GM23248 (cell line): ENCODE results near the gene NOL4L. TPM values are rescaled to one million over a fixed set of nuclear protein-coding genes. Genes with fewer than 3 reads are reported as not detected.

Source experiments
- DNase-seq: peaks from one replicate; pipeline ENCODE4 v3.0.0-alpha.2; 2015
- H2AFZ ChIP-seq: fragments of 200-600 bp; sonication (generic); 2 replicates; pipeline ENCODE4 v1.6.1; 2016; ENCODE audit warnings: antibody characterized with exemption
- H3F3A ChIP-seq: fragments of 200-600 bp; sonication (generic); 2 replicates; pipeline ENCODE4 v1.6.1; 2016; ENCODE audit warnings: mild to moderate bottlenecking, antibody characterized with exemption, mixed run types; ENCODE audit not compliant: insufficient read depth
- H3K27ac ChIP-seq: fragments of 200-600 bp; sonication (generic); 2 replicates; pipeline ENCODE4 v1.5.1; 2016; ENCODE audit warnings: mild to moderate bottlenecking
- H3K27me3 ChIP-seq: fragments of 200-600 bp; sonication (generic); replicated peaks from 2 replicates; pipeline ENCODE4 v1.6.1; 2016; ENCODE audit warnings: mild to moderate bottlenecking; ENCODE audit not compliant: insufficient read depth
- H3K36me3 ChIP-seq: fragments of 200-600 bp; sonication (generic); 2 replicates; pipeline ENCODE4 v1.6.1; 2016; ENCODE audit warnings: low read depth, mild to moderate bottlenecking
- H3K4me1 ChIP-seq: fragments of 200-600 bp; sonication (generic); 2 replicates; pipeline ENCODE4 v1.6.1; 2016; ENCODE audit warnings: mild to moderate bottlenecking; ENCODE audit not compliant: insufficient read depth
- H3K4me2 ChIP-seq: fragments of 200-600 bp; sonication (generic); one replicate; pipeline ENCODE4 v1.6.1; 2016; ENCODE audit warnings: mild to moderate bottlenecking; ENCODE audit not compliant: unreplicated experiment
- H3K4me3 ChIP-seq: fragments of 200-600 bp; sonication (generic); 2 replicates; pipeline ENCODE4 v1.5.1; 2016; ENCODE audit warnings: mild to moderate bottlenecking
- H3K79me2 ChIP-seq: fragments of 200-600 bp; sonication (generic); 2 replicates; pipeline ENCODE4 v1.6.1; 2016; ENCODE audit warnings: mild to moderate bottlenecking; ENCODE audit not compliant: insufficient read depth
- H3K9ac ChIP-seq: fragments of 200-600 bp; sonication (generic); 2 replicates; pipeline ENCODE4 v1.6.1; 2016; ENCODE audit warnings: mild to moderate bottlenecking
- H3K9me2 ChIP-seq: fragments of 200-600 bp; sonication (generic); 2 replicates; pipeline ENCODE4 v1.6.1; 2016; ENCODE audit warnings: mixed run types, mild to moderate bottlenecking, moderate library complexity; ENCODE audit not compliant: insufficient read depth
- H3K9me3 ChIP-seq: fragments of 200-600 bp; sonication (generic); one replicate; pipeline ENCODE4 v1.6.1; 2017; ENCODE audit warnings: low read depth
- H4K20me1 ChIP-seq: fragments of 200-600 bp; sonication (generic); 2 replicates; pipeline ENCODE4 v1.6.0; 2016; ENCODE audit not compliant: insufficient read depth
- EZH2 ChIP-seq: fragments of 200-600 bp; sonication (generic); IDR thresholded peaks from 2 replicates; pipeline ENCODE4 v1.6.1; 2018; ENCODE audit warnings: antibody characterized with exemption, mild to moderate bottlenecking; ENCODE audit not compliant: insufficient read depth, poor library complexity, severe bottlenecking
- EZH2phosphoT487 ChIP-seq: fragments of 200-600 bp; sonication (generic); IDR thresholded peaks from 2 replicates; pipeline ENCODE4 v1.6.1; 2018; ENCODE audit warnings: antibody characterized with exemption, moderate library complexity, mild to moderate bottlenecking, low read depth; ENCODE audit not compliant: insufficient read depth
- WGBS, 2 experiments: methylation state at CpG; one replicate each; pipeline ENCODE4 v1.1.6; 2015 to 2017; ENCODE audit warnings: low lambda C conversion rate in 2 of 2, low coverage in 1 of 2; ENCODE audit errors: missing lambda C conversion rate in 2 of 2; 5-methylcytosine and 5-hydroxymethylcytosine counted together
- in situ Hi-C: fragments of 300-500 bp; cut with MboI; formaldehyde crosslinking; loops from 2 replicates; pipeline ENCODE4 v1.15.0; 2020
- polyA plus RNA-seq: library from polyadenylated mRNA; unstranded; fragments of >200 nt; fragmentation: Nextera tagmentation; extraction: Ambion mirVana; gene quantifications from 2 replicates; pipeline ENCODE4 v1.2.1, GENCODE V29; 2016
- total RNA-seq: library from RNA; depleted of rRNA; stranded (reverse); fragments of >200 nt; shearing (Covaris generic); gene quantifications from 2 replicates; pipeline ENCODE4 v1.2.3, GENCODE V29; 2014

NOL4L gene
- total and polyA plus RNA-seq, 2 experiments from 2014 or later = 5.2 to 7.9 TPM

DNA sequence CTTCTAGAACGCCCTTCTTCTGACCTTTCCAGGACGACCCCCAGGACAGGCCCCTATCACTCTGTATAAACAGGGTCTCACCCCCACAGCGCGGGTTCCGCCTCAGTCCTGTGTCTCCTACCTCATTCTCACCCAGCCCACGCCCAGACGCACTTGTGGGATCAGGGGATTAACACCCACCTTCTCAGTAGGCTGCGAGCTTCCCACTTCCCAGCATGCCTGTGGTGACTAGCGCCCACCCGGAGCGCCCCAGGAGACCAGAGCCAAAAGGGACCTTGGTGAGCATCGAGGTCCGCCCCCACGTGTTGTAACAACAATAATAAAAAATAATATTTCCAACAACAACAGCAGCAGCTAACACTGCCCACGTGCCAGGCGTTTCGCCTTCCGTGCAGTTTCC is 40.9 kb upstream of the NOL4L start:
- Histone ChIP-seq H3K4me1 (peaks cover 5% of the 10 kb centered on the region; the same call in 1 of the 2 replicates), H3K27me3 (peaks cover 7% of the 10 kb centered on the region; the same call in 1 of the 2 replicates), H2AFZ (no peak overlapping the region), H3K9me3 (no peaks in the 10 kb centered on the region), H3K36me3 (no peaks in the 10 kb centered on the region), H3F3A (no peaks in the 10 kb centered on the region), H3K9ac (no peak overlapping the region), H3K4me3 (no peak overlapping the region), H3K79me2 (no peaks in the 10 kb centered on the region), H3K4me2 (no peak overlapping the region), H3K9me2 (no peaks in the 10 kb centered on the region), H3K27ac (no peak overlapping the region), H4K20me1 (no peaks in the 10 kb centered on the region)
- in situ Hi-C loops = no loop called here
- 85% methylated on average over 18 of the region's 18 CpGs for WGBS, 2 experiments
- TF ChIP-seq EZH2phosphoT487 = no peak
- no peak for TF ChIP-seq EZH2
- DNase-seq = no peak

DNA sequence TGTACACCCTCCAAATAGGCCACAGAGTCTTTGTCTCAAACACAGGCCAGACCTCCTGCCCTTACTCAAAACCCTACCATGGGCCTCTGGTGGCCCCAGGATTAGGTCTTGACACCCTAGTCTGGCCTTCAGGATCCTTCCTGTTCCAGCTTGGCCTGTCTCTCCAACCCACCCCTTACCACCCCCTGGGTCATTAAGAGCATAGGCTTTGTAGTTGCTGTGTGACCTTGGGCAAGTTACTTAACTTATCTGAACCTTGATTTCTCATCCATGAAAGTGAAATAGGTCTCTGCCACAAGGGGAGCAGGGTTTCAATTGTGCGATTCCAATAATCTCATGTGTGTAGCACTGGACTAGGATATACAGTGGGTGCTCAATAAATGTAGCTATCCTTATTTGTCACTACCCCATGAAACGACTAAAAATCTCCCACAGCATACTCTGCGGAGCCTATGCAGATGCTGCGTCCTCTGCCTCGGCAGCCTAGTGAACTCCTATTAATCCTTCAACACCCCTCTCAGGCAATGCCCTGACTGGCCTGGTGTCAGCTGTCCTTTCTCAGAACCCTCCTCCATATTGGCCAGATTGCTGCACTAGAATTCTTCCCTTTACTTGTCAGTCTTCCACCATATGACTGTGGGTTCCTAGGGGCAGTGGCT is 39.7 kb upstream of the NOL4L start:
- H3K9ac ChIP-seq = no peak overlapping the region
- TF ChIP-seq EZH2phosphoT487 (no peak), EZH2 (no peak)
- H2AFZ ChIP-seq = no peak overlapping the region
- H3K79me2 ChIP-seq = no peaks in the 10 kb centered on the region
- peaks cover 5% of the 10 kb centered on the region; the same call in 1 of the 2 replicates for H3K4me1 ChIP-seq
- H4K20me1 ChIP-seq = no peaks in the 10 kb centered on the region
- no peak overlapping the region for H3K4me2 ChIP-seq
- peaks cover 10% of the 10 kb centered on the region; the same call in 1 of the 2 replicates for H3K27me3 ChIP-seq
- no peaks in the 10 kb centered on the region for H3K9me3 ChIP-seq
- in situ Hi-C loops = no loop called here
- H3K9me2 ChIP-seq = no peaks in the 10 kb centered on the region
- H3K4me3 ChIP-seq = no peak overlapping the region
- H3F3A ChIP-seq = no peaks in the 10 kb centered on the region
- 78 to 88% methylated on average over 5 of the region's 5 CpGs for WGBS, 2 experiments
- no peaks in the 10 kb centered on the region for H3K36me3 ChIP-seq
- H3K27ac ChIP-seq = no peak overlapping the region
- no peak for DNase-seq

DNA sequence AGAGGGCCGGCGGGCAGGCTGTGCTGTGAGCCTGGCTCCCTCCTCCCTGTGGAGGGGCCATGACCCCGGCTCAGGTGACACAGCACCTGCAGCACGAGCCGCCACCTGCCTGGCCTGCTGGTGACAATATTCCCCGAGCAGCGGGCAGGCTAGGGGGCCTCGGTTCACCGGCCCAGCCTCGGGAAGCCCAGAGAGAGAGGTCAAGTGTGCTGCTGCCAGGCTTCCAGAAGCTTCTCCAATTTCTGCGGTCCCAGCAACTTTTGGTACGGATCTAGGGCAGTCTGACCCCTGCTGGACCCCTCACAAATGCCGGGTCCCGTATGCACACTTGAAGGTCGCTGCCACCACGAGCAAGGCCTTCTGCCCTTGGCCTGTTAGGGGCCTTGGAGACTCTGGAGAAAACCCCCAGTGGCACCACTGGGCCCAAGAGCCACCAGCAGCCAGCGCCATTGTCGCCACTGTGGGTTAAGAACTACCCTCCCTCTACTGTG is 38.6 kb upstream of the NOL4L start:
- Histone ChIP-seq H3F3A (no peaks in the 10 kb centered on the region), H3K27me3 (peaks cover 18% of the 10 kb centered on the region; the same call in 1 of the 2 replicates), H3K4me1 (peaks cover 5% of the 10 kb centered on the region; the same call in 1 of the 2 replicates), H3K79me2 (no peaks in the 10 kb centered on the region), H4K20me1 (no peaks in the 10 kb centered on the region), H3K36me3 (no peaks in the 10 kb centered on the region), H3K9me2 (no peaks in the 10 kb centered on the region), H3K9me3 (no peaks in the 10 kb centered on the region), H3K4me3 (no peak overlapping the region), H3K4me2 (no peak overlapping the region), H3K27ac (no peak overlapping the region), H2AFZ (no peak overlapping the region), H3K9ac (no peak overlapping the region)
- TF ChIP-seq EZH2phosphoT487 (no peak), EZH2 (no peak)
- WGBS, 2 experiments = 42 to 43% methylated on average over 16 to 18 of the region's 18 CpGs
- in situ Hi-C loops = no loop called here
- DNase-seq = no peak

DNA sequence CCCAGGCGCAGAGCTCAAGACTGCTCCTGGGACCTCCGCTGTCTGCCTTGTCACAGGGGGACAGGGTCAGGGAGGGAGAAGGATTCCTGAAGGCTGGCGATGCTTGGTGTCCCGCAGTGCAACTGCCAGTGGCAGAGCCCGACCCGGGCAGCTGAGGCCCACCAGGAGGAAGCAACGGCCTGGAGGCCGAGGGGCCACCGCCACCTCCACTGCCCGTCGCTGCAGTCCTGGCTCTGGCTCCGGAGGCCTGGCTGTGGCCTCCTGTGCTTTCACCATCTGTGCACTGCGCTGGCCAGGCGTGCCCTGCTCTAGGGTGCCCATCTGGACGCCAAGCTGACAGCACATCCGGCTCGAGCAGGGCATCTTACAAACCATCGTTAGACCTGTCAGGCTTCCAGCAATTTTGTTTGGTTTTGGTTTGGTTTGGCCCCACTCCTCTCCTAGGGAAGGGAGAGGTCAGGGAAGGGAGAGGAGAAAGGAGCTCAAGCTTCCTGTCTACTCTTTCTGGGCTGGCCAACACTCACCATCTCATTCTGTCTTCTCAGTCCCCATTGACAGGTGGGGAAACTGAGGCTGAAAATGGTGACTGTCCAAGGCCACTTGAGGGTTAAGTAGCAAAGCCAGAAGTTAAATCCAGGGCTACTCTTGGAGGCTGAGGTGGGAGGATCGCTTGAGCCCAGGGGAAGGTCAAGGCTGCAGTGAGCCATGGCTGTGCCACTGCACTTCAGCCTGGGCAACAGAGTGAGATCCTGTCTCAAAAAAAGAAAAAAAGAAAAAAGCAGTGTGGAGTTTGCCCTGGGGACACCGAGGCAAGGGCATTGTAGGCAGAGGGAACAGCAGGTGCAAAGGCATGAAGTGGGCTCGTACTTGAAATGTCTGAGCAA is 37.7 kb upstream of the NOL4L start:
- Histone ChIP-seq H3K9me3 (no peaks in the 10 kb centered on the region), H3K79me2 (no peaks in the 10 kb centered on the region), H3K36me3 (no peaks in the 10 kb centered on the region), H2AFZ (no peak overlapping the region), H4K20me1 (no peaks in the 10 kb centered on the region), H3K4me2 (no peak overlapping the region), H3K27me3 (peaks cover 18% of the 10 kb centered on the region; the same call in 1 of the 2 replicates), H3K4me3 (no peak overlapping the region), H3K4me1 (peaks cover 5% of the 10 kb centered on the region; the same call in 1 of the 2 replicates), H3K9ac (no peak overlapping the region), H3F3A (no peaks in the 10 kb centered on the region), H3K27ac (no peak overlapping the region), H3K9me2 (no peaks in the 10 kb centered on the region)
- TF ChIP-seq EZH2phosphoT487 (no peak), EZH2 (no peak)
- in situ Hi-C loops = no loop called here
- no peak for DNase-seq
- 64 to 65% methylated on average over 16 to 21 of the region's 21 CpGs for WGBS, 2 experiments
